Measurements from ENCODE around the gene MEGF11.

DNA sequence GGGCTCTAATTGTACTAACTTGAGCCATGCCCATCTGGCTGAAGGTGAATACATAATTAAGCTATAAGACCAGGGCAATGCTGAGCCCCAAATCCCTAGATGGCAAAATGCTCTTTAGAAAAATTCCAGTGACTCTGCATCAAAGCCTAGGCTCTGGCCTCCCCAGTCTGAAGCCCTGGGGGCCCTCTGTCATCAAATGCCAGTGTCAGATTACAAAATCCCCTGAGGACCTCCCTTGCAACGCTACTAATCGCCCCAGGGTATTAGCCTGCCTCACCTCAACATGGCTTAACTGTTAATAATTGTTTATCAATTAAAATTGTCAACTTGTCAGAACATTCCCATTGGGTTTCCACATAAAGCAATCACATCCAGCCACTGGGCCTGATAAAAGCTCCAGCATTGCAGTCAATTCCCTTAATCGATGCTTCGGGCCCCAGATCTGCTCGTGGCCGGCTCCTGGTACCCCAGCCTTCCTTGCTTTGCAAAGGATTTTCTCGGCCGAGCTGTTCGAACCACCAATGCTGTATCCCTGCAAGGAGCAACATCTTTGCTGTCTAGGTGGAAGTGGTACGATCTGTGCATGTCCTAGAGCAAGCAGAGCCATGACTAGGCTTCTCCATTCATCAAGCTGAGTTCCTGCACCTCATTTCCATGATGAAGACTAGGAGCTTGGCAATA, 151.7 kb downstream of the MEGF11 start:
- TF ChIP-seq, protein P1, sequence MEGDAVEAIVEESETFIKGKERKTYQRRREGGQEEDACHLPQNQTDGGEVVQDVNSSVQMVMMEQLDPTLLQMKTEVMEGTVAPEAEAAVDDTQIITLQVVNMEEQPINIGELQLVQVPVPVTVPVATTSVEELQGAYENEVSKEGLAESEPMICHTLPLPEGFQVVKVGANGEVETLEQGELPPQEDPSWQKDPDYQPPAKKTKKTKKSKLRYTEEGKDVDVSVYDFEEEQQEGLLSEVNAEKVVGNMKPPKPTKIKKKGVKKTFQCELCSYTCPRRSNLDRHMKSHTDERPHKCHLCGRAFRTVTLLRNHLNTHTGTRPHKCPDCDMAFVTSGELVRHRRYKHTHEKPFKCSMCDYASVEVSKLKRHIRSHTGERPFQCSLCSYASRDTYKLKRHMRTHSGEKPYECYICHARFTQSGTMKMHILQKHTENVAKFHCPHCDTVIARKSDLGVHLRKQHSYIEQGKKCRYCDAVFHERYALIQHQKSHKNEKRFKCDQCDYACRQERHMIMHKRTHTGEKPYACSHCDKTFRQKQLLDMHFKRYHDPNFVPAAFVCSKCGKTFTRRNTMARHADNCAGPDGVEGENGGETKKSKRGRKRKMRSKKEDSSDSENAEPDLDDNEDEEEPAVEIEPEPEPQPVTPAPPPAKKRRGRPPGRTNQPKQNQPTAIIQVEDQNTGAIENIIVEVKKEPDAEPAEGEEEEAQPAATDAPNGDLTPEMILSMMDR (IDR thresholded peaks at IDR 0.05) = no peak
- TF ChIP-seq POLR2A (IDR thresholded peaks at IDR 0.05) = no peak
